Left ventricle myocardium inferior (tissue), 1 donor: ENCODE measurements around the gene SLC39A12. TPM values are rescaled to one million over a fixed set of nuclear protein-coding genes. Genes with fewer than 3 reads are reported as not detected.

Source experiments
- DNase-seq: peaks from one replicate; pipeline ENCODE4 v3.0.0-alpha.2; 2020
- H3K27ac ChIP-seq: fragments of 200-600 bp; replicated peaks from 2 replicates; pipeline ENCODE4 v1.8.0; 2021
- H3K27me3 ChIP-seq: fragments of 200-600 bp; 2 replicates; pipeline ENCODE4 v1.8.0; 2021; ENCODE audit warnings: low read depth
- H3K36me3 ChIP-seq: fragments of 200-600 bp; 2 replicates; pipeline ENCODE4 v1.8.0; 2021
- H3K4me1 ChIP-seq: fragments of 200-600 bp; 2 replicates; pipeline ENCODE4 v1.8.0; 2021
- H3K4me3 ChIP-seq: fragments of 200-600 bp; 2 replicates; pipeline ENCODE4 v1.8.0; 2021; ENCODE audit warnings: mild to moderate bottlenecking, moderate library complexity
- H3K9me3 ChIP-seq: fragments of 200-600 bp; replicated peaks from 2 replicates; pipeline ENCODE4 v1.8.0; 2021
- CTCF ChIP-seq: fragments of 200-600 bp; IDR thresholded peaks from 2 replicates; pipeline ENCODE4 v1.8.0; 2021; ENCODE audit warnings: antibody characterized with exemption, mild to moderate bottlenecking, borderline replicate concordance
- intact Hi-C: fragments of 100-400 bp; cut with micrococcal nuclease; formaldehyde crosslinking; loops from one replicate; pipeline ENCODE4 v1.11.0; 2022
- total RNA-seq: library from RNA; stranded (reverse); fragmentation: NEBNext Ultra II Directional; extraction: Animal tissue kit (Norgen Biotek cat#: 25700); gene quantifications from one replicate; pipeline ENCODE4 v1.2.1, GENCODE V29; 2021
- donor health status: DM: no; HTN: yes; CAD: no; lungs with severe emphysema.

The SLC39A12 gene
- total RNA-seq, 1 donor from 2014 or later: not detected

GRCh38 chr10:17910125-17910789, 41.5 kb upstream of the SLC39A12 start:
- TF ChIP-seq CTCF: peak; percentile 62
- no peak for DNase-seq
- Histone ChIP-seq H3K4me1 (peaks cover 30% of the 10 kb centered on the region), H3K27me3 (no peaks in the 10 kb centered on the region), H3K27ac (no peak overlapping the region), H3K4me3 (no peak overlapping the region), H3K9me3 (no peaks in the 10 kb centered on the region), H3K36me3 (no peaks in the 10 kb centered on the region)
- intact Hi-C loops: no loop called here

- H3K27ac ChIP-seq: peak overlapping the region; percentile 73
- no peaks in the 10 kb centered on the region for H3K27me3 ChIP-seq
- no peaks in the 10 kb centered on the region for H3K36me3 ChIP-seq
- H3K4me1 ChIP-seq: peaks cover 38% of the 10 kb centered on the region
- intact Hi-C loops: no loop called here
- no peaks in the 10 kb centered on the region for H3K9me3 ChIP-seq
- no peak for DNase-seq
- H3K4me3 ChIP-seq: peak overlapping the region; percentile 5
- no peak for TF ChIP-seq CTCF
Measured at GRCh38 chr10:17912754-17913153, 39.0 kb upstream of the SLC39A12 start.

- H3K36me3 ChIP-seq: no peaks in the 10 kb centered on the region
- intact Hi-C loops: no loop called here
- H3K4me3 ChIP-seq: no peak overlapping the region
- no peak for TF ChIP-seq CTCF
- no peaks in the 10 kb centered on the region for H3K9me3 ChIP-seq
- DNase-seq: no peak
- no peaks in the 10 kb centered on the region for H3K27me3 ChIP-seq
- H3K4me1 ChIP-seq: peaks cover 38% of the 10 kb centered on the region
- peak overlapping the region; percentile 73 for H3K27ac ChIP-seq
Measured at GRCh38 chr10:17913604-17914003, 38.1 kb upstream of the SLC39A12 start.

- H3K4me1 ChIP-seq: peaks cover 38% of the 10 kb centered on the region
- no peaks in the 10 kb centered on the region for H3K36me3 ChIP-seq
- H3K9me3 ChIP-seq: peaks cover 2% of the 10 kb centered on the region
- no peak for TF ChIP-seq CTCF
- intact Hi-C loops: no loop called here
- H3K4me3 ChIP-seq: no peak overlapping the region
- H3K27me3 ChIP-seq: no peaks in the 10 kb centered on the region
- no peak for DNase-seq
- peak overlapping the region; percentile 73 for H3K27ac ChIP-seq
Measured at GRCh38 chr10:17914169-17915045, 37.3 kb upstream of the SLC39A12 start.

GRCh38 chr10:17915181-17915580, 36.5 kb upstream of the SLC39A12 start:
- Histone ChIP-seq H3K27ac (peak overlapping the region; percentile 63), H3K4me1 (peaks cover 38% of the 10 kb centered on the region), H3K27me3 (no peaks in the 10 kb centered on the region), H3K36me3 (no peaks in the 10 kb centered on the region), H3K4me3 (no peak overlapping the region), H3K9me3 (peaks cover 9% of the 10 kb centered on the region)
- no peak for DNase-seq
- no peak for TF ChIP-seq CTCF
- intact Hi-C loops: no loop called here
